ENCODE measurements around the gene HS1BP3.

DNA sequence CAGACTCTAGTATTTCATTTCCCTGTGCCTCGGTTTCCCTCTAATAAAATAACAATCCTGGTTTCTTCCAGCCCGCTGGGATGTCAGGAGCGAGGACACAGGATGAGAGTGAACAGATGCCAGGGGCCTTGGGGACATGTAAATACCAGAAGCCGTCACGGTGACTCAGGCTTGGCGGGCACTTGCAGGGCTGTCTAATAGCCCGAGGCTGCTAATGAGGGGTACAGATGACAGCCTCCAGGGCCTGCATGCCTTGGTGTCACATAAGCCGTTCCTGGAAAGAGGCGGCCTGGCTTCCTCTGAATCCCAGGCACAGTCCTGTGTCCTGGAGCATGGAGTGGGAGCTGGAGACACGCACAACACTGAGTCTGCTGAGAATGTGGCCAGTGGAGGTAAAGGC is 28.2 kb downstream of the HS1BP3 start:
- no peak for TF ChIP-seq POLR2A (IDR thresholded peaks at IDR 0.05)
- TF ChIP-seq, protein P1, sequence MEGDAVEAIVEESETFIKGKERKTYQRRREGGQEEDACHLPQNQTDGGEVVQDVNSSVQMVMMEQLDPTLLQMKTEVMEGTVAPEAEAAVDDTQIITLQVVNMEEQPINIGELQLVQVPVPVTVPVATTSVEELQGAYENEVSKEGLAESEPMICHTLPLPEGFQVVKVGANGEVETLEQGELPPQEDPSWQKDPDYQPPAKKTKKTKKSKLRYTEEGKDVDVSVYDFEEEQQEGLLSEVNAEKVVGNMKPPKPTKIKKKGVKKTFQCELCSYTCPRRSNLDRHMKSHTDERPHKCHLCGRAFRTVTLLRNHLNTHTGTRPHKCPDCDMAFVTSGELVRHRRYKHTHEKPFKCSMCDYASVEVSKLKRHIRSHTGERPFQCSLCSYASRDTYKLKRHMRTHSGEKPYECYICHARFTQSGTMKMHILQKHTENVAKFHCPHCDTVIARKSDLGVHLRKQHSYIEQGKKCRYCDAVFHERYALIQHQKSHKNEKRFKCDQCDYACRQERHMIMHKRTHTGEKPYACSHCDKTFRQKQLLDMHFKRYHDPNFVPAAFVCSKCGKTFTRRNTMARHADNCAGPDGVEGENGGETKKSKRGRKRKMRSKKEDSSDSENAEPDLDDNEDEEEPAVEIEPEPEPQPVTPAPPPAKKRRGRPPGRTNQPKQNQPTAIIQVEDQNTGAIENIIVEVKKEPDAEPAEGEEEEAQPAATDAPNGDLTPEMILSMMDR (IDR thresholded peaks at IDR 0.05), result no peak

Measured in thyroid gland (tissue), 4 donors.